Heart left ventricle (tissue), 16 donors: ENCODE data around the gene CRLF2. TPM values are rescaled to one million over a fixed set of nuclear protein-coding genes. Genes with fewer than 3 reads are reported as not detected.
"Not testable (repeated sequence)": the region's sequence is repeated elsewhere in the genome, so short reads cannot be mapped to it uniquely, and the experiment has no call there.

Experiments
- ATAC-seq, 4 donors: fragments of 200-7000 bp; cut with Tn5 transposase; one replicate each; pipeline ENCODE4 v1.9.1; 2020 to 2022; ENCODE audit warnings: moderate library complexity in 4 of 4, mild to moderate bottlenecking in 3 of 4, moderate number of reproducible peaks in 1 of 4
- DNase-seq, 5 donors: peaks; one replicate each; pipeline ENCODE4 v3.0.0-alpha.2; 2020
- H3K27ac ChIP-seq, 12 donors: fragments of 200-600 bp; sonication (generic) in 4 of 12; one replicate each; pipeline versions ENCODE4 v1.5.0 to v1.8.0; 2016 to 2022; ENCODE audit warnings: mild to moderate bottlenecking in 2 of 12
- H3K27me3 ChIP-seq, 9 donors: fragments of 200-600 bp; sonication (generic) in 2 of 9; one replicate each; pipeline versions ENCODE4 v1.5.1 to v1.8.0; 2016 to 2022; ENCODE audit warnings: mild to moderate bottlenecking in 3 of 9
- H3K36me3 ChIP-seq, 9 donors: fragments of 200-600 bp; sonication (generic) in 2 of 9; one replicate each; pipeline versions ENCODE4 v1.5.0 to v1.8.0; 2018 to 2022; ENCODE audit warnings: mild to moderate bottlenecking in 2 of 9
- H3K4me1 ChIP-seq, 12 donors: fragments of 200-600 bp; sonication (generic) in 4 of 12; one replicate each; pipeline versions ENCODE4 v1.5.0 to v1.8.0; 2016 to 2022; ENCODE audit warnings: mild to moderate bottlenecking in 3 of 12
- H3K4me3 ChIP-seq, 12 donors: fragments of 200-600 bp; sonication (generic) in 4 of 12; one replicate each; pipeline versions ENCODE4 v1.5.0 to v1.8.0; 2017 to 2022; ENCODE audit warnings: mild to moderate bottlenecking in 9 of 12, moderate library complexity in 4 of 12
- H3K9me3 ChIP-seq, 12 donors: fragments of 200-600 bp; sonication (generic) in 4 of 12; one replicate each; pipeline versions ENCODE4 v1.5.0 to v1.8.0; 2016 to 2022; ENCODE audit warnings: mild to moderate bottlenecking in 1 of 12
- CTCF ChIP-seq, 12 donors: fragments of 200-600 bp; sonication (generic) in 4 of 12; IDR thresholded peaks; one replicate each; pipeline versions ENCODE4 v1.5.0 to v1.8.0; 2018 to 2022; ENCODE audit warnings: antibody characterized with exemption in 12 of 12, mild to moderate bottlenecking in 5 of 12
- POLR2A ChIP-seq, 2 donors: fragments of 450-650 bp; IDR thresholded peaks; one replicate each; pipeline ENCODE4 v1.6.1; 2017; ENCODE audit warnings: antibody characterized with exemption in 2 of 2, mild to moderate bottlenecking in 2 of 2, moderate library complexity in 2 of 2
- WGBS, 4 donors: extraction: QIAGEN DNeasy Blood & Tissue Kit in 2 of 4; methylation state at CpG; one replicate each; pipeline versions ENCODE4 v1.1.5 to v1.1.7; 2013 to 2018; 5-methylcytosine and 5-hydroxymethylcytosine counted together
- intact Hi-C, 10 donors: fragments of 100-400 bp; cut with DNase I; formaldehyde crosslinking; loops; one replicate each; pipeline versions ENCODE4 v1.11.1 to v1.14.2; 2022
- long read RNA-seq, 3 donors: library from polyadenylated mRNA; unstranded; transcript quantifications; one replicate each; pipeline ENCODE4 v2.0.0, GENCODE V29; 2020 to 2021
- polyA plus RNA-seq, 2 donors: library from polyadenylated mRNA; stranded (reverse); fragments of 200-250 nt; gene quantifications; one replicate each; pipeline ENCODE4 v1.2.3, GENCODE V29; 2013
- total RNA-seq, 9 donors: library from RNA; depleted of rRNA in 2 of 9; stranded (reverse); fragments of >200 nt in 2 of 9; fragmentation: NEBNext Ultra II Directional in 3 of 9; extraction: Animal tissue kit (Norgen Biotek cat#: 25700) in 3 of 9; gene quantifications; one replicate each; pipeline versions ENCODE4 v1.1.0 to v1.2.4, GENCODE V29; 2016 to 2023
- donor health status: ischemic (EF 13 %, LVEDD 7.1; RV severe dilation, severe dysfunction).
- donor health status: healthy with polysubstance abuse.
- donor health status: DM: no; HTN: yes; CAD: no.
- donor health status: DM: no; HTN: no; CAD: no.
- donor health status: ischemic (EF 25% LVEDD 6.9; RV normal size, moderate dysfunction).
- donor health status: ischemic (EF 25% LVEDD 5.7; RV mildly dilated, moderate dysfunction).
- donor health status: healthy.
- donor health status: DM: yes; HTN: yes; CAD: no.
- donor health status: ischemic (EF 35%, LVEDD 5.7; RV mildly dilated, moderate dysfunction).
- donor health status: nonischemic (EF 11% LVEDD 7.7; RV severe dilation, severe dysfunction).
- donor health status: DM: yes; HTN: yes; CAD: no.
- donor health status: PGD.
- donor health status: ischemic (EF 29% LVEDD 5.4; RV normal size, mild dysfunction).
- donor health status: nonischemic (EF 23%, LVEDD 6.1; RV moderate dilation, normal function).

Gene CRLF2, protein sequence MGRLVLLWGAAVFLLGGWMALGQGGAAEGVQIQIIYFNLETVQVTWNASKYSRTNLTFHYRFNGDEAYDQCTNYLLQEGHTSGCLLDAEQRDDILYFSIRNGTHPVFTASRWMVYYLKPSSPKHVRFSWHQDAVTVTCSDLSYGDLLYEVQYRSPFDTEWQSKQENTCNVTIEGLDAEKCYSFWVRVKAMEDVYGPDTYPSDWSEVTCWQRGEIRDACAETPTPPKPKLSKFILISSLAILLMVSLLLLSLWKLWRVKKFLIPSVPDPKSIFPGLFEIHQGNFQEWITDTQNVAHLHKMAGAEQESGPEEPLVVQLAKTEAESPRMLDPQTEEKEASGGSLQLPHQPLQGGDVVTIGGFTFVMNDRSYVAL
- total RNA-seq = under 1 TPM in 2 of 9 donors, not detected in 7; 0.19 to 0.20 TPM
- not detected for polyA plus RNA-seq
- long read RNA-seq, donor 1 = 0 reads
- long read RNA-seq, donor 2 = 0 reads
- long read RNA-seq, donor 3 = 0 reads

DNA sequence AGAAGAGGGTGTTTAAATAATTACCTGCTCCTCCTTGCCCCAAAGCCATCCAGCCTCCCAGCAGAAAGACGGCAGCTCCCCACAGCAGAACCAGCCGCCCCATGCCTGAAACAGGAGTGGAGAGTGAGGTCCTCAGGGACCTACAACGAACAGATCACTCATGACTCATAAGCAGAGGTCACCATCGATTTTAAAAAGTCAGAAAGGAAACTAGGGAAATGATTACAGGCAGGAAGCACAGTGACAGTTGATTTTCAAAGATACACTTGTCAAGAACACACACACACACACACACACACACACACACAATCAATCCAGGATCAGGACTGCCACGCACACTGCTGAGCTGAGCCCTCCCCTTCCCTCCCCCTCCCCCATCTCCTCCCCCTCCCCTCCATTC is at the start of gene CRLF2:
Gene CRLF2, minus strand, starts transcription at position 118 of the 400 bp plus-strand sequence. Its CDS starts 15 bp downstream, at position 103.
- 26 to 36% (median 30%) methylated on average over 5 of the region's 5 CpGs for whole genome bisulfite sequencing, 4 donors
- H3K4me3 ChIP-seq = no peak within 1 kb of the TSS
- H3K9me3 ChIP-seq = no peaks in the 10 kb centered on the region
- no peak for ATAC-seq
- no peaks in the 10 kb centered on the region for H3K27me3 ChIP-seq
- H3K27ac ChIP-seq = no peak within 1 kb of the TSS
- H3K4me1 ChIP-seq = peaks cover 0 to 10% (median 0%) of the 10 kb centered on the region in 12 donors
- H3K36me3 ChIP-seq = no peaks in the 10 kb centered on the region
- intact Hi-C loops = no loop called here
- DNase-seq = no peak
- no peak for TF ChIP-seq CTCF (IDR thresholded peaks at IDR 0.05)
- TF ChIP-seq POLR2A (IDR thresholded peaks at IDR 0.05) = no peak

GRCh38 chrX:1261771-1262170 is 49.3 kb upstream of the CRLF2 start:
- intact Hi-C loops, H3K9me3 ChIP-seq, ATAC-seq, H3K27ac ChIP-seq, DNase-seq, H3K4me1 ChIP-seq, H3K27me3 ChIP-seq, H3K36me3 ChIP-seq, H3K4me3 ChIP-seq: not testable (repeated sequence)
- WGBS, 4 donors = 71 to 82% (median 77%) methylated on average over 9 of the region's 9 CpGs

DNA sequence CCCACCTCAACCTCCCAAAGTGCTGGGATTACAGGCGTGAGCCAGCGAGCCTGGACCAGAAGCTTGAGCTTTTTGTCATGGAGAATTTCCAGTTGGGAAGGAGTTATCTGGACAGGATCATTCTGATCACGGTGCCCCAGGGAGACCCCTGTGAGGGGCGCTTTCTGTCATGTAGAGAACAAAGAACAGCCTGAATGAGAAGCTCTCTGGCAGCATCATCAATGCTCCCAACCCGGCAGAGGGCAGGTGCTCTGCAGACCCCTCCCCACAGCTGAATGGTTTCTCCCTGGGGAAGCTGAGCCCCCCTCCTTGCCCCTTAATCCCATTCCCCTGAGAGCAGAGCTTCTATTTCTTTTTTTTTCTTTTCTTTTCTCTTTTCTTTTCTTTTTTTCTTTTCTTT is 48.8 kb upstream of the CRLF2 start:
- intact Hi-C loops = no loop called here
- DNase-seq (no peak), ATAC-seq (no peak)
- no peaks in the 10 kb centered on the region for H3K9me3 ChIP-seq
- TF ChIP-seq CTCF (IDR thresholded peaks at IDR 0.05) (no peak), POLR2A (IDR thresholded peaks at IDR 0.05) (no peak)
- no peak overlapping the region for H3K27ac ChIP-seq
- H3K4me1 ChIP-seq = no peaks in the 10 kb centered on the region
- H3K4me3 ChIP-seq = no peak overlapping the region
- H3K36me3 ChIP-seq = no peaks in the 10 kb centered on the region
- WGBS, 4 donors = 44 to 55% (median 49%) methylated on average over 5 of the region's 5 CpGs
- no peaks in the 10 kb centered on the region for H3K27me3 ChIP-seq

DNA sequence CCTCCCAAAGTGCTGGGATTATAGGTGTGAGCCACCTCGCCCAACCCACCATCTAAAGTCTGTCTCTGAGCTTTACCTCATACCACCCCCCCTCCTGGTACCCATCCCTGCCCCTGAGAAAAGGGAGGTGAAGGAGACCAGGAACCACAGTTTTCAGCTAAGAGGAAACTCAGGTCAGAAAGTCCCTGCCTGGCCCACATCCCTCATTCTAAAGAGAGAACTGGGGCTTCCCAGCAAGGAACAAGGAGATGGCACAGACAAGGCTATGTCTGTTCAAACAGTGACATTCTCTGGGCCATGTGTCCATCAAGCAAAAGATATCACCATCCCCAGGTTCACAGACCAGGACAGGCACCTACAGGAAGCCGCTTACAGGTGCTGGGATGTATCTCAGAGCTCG is 40.4 kb upstream of the CRLF2 start:
- 93 to 100% (median 96%) methylated on average over 3 of the region's 3 CpGs for WGBS, 4 donors
- Histone ChIP-seq H3K36me3 (no peaks in the 10 kb centered on the region), H3K27me3 (peaks cover 0 to 9% (median 0%) of the 10 kb centered on the region in 9 donors), H3K4me3 (no peak overlapping the region), H3K27ac (no peak overlapping the region), H3K4me1 (peaks cover 0 to 18% (median 12%) of the 10 kb centered on the region in 12 donors), H3K9me3 (no peaks in the 10 kb centered on the region)
- ATAC-seq (no peak), DNase-seq (no peak)
- intact Hi-C loops = no loop called here
- TF ChIP-seq POLR2A (IDR thresholded peaks at IDR 0.05) = no peak
- no peak for TF ChIP-seq CTCF (IDR thresholded peaks at IDR 0.05)
